Transverse colon (tissue), 4 donors: ENCODE measurements around the gene ATG101.

Experiments
- CTCF ChIP-seq, 5 experiments: fragments of 200-600 bp in 3 of 5; fragments of 450-650 bp in 2 of 5; sonication (generic) in 3 of 5; IDR thresholded peaks; 1 replicate in 2 of 5; 2 replicates in 3 of 5; pipeline ENCODE4 v1.5.1; 2016 to 2017; ENCODE audit warnings: antibody characterized with exemption in 5 of 5, inconsistent platforms in 3 of 5, mild to moderate bottlenecking in 2 of 5, moderate library complexity in 1 of 5
- POLR2AphosphoS5 ChIP-seq, 3 donors: sonication (generic); formaldehyde crosslinking; IDR thresholded peaks; one replicate each; pipeline ENCODE4 v1.6.1; 2016; ENCODE audit warnings: antibody characterized with exemption in 3 of 3

- TF ChIP-seq CTCF (IDR thresholded peaks at IDR 0.05): no peak
- TF ChIP-seq POLR2AphosphoS5 (IDR thresholded peaks at IDR 0.05): no peak
These were observed 28.1 kb upstream of the ATG101 start for GRCh38 chr12:52041695-52042123.
